Loucy (cell line): ENCODE data around the gene C18orf54.

ENCODE experiments used
- H2AFZ ChIP-seq: fragments of 200-600 bp; sonication (generic); 2 replicates; pipeline ENCODE4 v1.6.0; 2016; ENCODE audit warnings: antibody characterized with exemption, mild to moderate bottlenecking, low read length, moderate library complexity
- H3F3A ChIP-seq: fragments of 200-600 bp; 2 replicates; pipeline ENCODE4 v1.6.0; 2016; ENCODE audit warnings: antibody characterized with exemption, low read depth, mild to moderate bottlenecking
- H3K27me3 ChIP-seq: fragments of 200-600 bp; sonication (generic); 2 replicates; pipeline ENCODE4 v1.6.1; 2014; ENCODE audit warnings: low read length, mild to moderate bottlenecking; ENCODE audit not compliant: insufficient read depth, poor library complexity, severe bottlenecking
- H3K36me3 ChIP-seq: fragments of 200-600 bp; sonication (generic); 2 replicates; pipeline ENCODE4 v1.6.1; 2016; ENCODE audit warnings: low read length; ENCODE audit not compliant: insufficient read depth
- H3K4me1 ChIP-seq: fragments of 200-600 bp; sonication (generic); 2 replicates; pipeline ENCODE4 v1.5.1; 2014; ENCODE audit warnings: low read length, mild to moderate bottlenecking; ENCODE audit not compliant: insufficient read depth, poor library complexity, severe bottlenecking
- H3K4me2 ChIP-seq: fragments of 200-600 bp; sonication (generic); 2 replicates; pipeline ENCODE4 v1.6.0; 2014; ENCODE audit warnings: antibody characterized with exemption, low read length, low read depth, mild to moderate bottlenecking; ENCODE audit not compliant: poor library complexity, severe bottlenecking
- H3K4me3 ChIP-seq: fragments of 200-600 bp; sonication (generic); 2 replicates; pipeline ENCODE4 v1.5.1; 2014; ENCODE audit warnings: low read length, mild to moderate bottlenecking, mixed read lengths; ENCODE audit not compliant: poor library complexity, severe bottlenecking
- H3K79me2 ChIP-seq: fragments of 200-600 bp; sonication (generic); 2 replicates; pipeline ENCODE4 v1.6.1; 2014; ENCODE audit warnings: low read length; ENCODE audit not compliant: insufficient read depth
- H3K9ac ChIP-seq: fragments of 200-600 bp; sonication (generic); 2 replicates; pipeline ENCODE4 v1.6.0; 2014; ENCODE audit warnings: mild to moderate bottlenecking, low read depth, low read length, moderate library complexity; ENCODE audit not compliant: poor library complexity, severe bottlenecking
- H3K9me2 ChIP-seq: fragments of 200-600 bp; sonication (generic); replicated peaks from 2 replicates; pipeline ENCODE4 v1.6.1; 2016; ENCODE audit warnings: low read depth, low read length, mixed read lengths
- H3K9me3 ChIP-seq: fragments of 200-600 bp; sonication (generic); 2 replicates; pipeline ENCODE4 v1.6.1; 2014; ENCODE audit warnings: mild to moderate bottlenecking, antibody characterized with exemption, low read length, low read depth; ENCODE audit not compliant: insufficient read depth
- H4K20me1 ChIP-seq: fragments of 200-600 bp; sonication (generic); 2 replicates; pipeline ENCODE4 v1.6.0; 2014; ENCODE audit warnings: antibody characterized with exemption, low read length, mild to moderate bottlenecking; ENCODE audit not compliant: insufficient read depth, poor library complexity, severe bottlenecking
- CTCF ChIP-seq: fragments of 200-600 bp; sonication (generic); conservative IDR thresholded peaks from 2 replicates; pipeline ENCODE4 v1.5.1; 2014; ENCODE audit warnings: mild to moderate bottlenecking, antibody characterized with exemption, low read length
- EZH2phosphoT487 ChIP-seq: fragments of 200-600 bp; IDR thresholded peaks from 2 replicates; pipeline ENCODE4 v1.6.1; 2018; ENCODE audit warnings: antibody characterized with exemption, mild to moderate bottlenecking, moderate library complexity, borderline replicate concordance

Gene C18orf54

GRCh38 chr18:54388203-54389142 is 30.8 kb downstream of the C18orf54 start:
- Histone ChIP-seq H3K27me3 (no peaks in the 10 kb centered on the region), H3K36me3 (no peaks in the 10 kb centered on the region), H3K79me2 (no peaks in the 10 kb centered on the region), H2AFZ (peak overlapping the region; percentile 59), H3K9ac (peak overlapping the region; percentile 74), H3F3A (no peaks in the 10 kb centered on the region), H3K9me3 (no peaks in the 10 kb centered on the region), H3K4me3 (peak overlapping the region; percentile 71), H3K4me1 (peaks cover 41% of the 10 kb centered on the region), H4K20me1 (no peaks in the 10 kb centered on the region), H3K4me2 (peak overlapping the region; percentile 85), H3K9me2 (no peaks in the 10 kb centered on the region)
- TF ChIP-seq EZH2phosphoT487 (no peak), CTCF (no peak)

GRCh38 chr18:54389143-54389505 is 31.4 kb downstream of the C18orf54 start:
- H3K4me3 ChIP-seq, result peak overlapping the region; percentile 71
- H3K4me1 ChIP-seq, result peaks cover 41% of the 10 kb centered on the region
- no peak for TF ChIP-seq CTCF
- TF ChIP-seq EZH2phosphoT487, result no peak
- no peaks in the 10 kb centered on the region for H3K9me2 ChIP-seq
- peak overlapping the region; percentile 85 for H3K4me2 ChIP-seq
- H4K20me1 ChIP-seq, result no peaks in the 10 kb centered on the region
- H2AFZ ChIP-seq, result peak overlapping the region; percentile 59; the same call in 1 of the 2 replicates
- H3K9ac ChIP-seq, result peak overlapping the region; percentile 74
- H3K36me3 ChIP-seq, result no peaks in the 10 kb centered on the region
- H3K27me3 ChIP-seq, result no peaks in the 10 kb centered on the region
- H3K79me2 ChIP-seq, result no peaks in the 10 kb centered on the region
- H3K9me3 ChIP-seq, result no peaks in the 10 kb centered on the region
- H3F3A ChIP-seq, result no peaks in the 10 kb centered on the region

GRCh38 chr18:54390838-54391237 is 33.1 kb downstream of the C18orf54 start:
- Histone ChIP-seq H2AFZ (no peak overlapping the region; the same call in 1 of the 2 replicates), H3F3A (no peaks in the 10 kb centered on the region), H3K9me3 (no peaks in the 10 kb centered on the region), H3K4me1 (peaks cover 41% of the 10 kb centered on the region), H3K36me3 (no peaks in the 10 kb centered on the region), H4K20me1 (no peaks in the 10 kb centered on the region), H3K9ac (no peak overlapping the region), H3K27me3 (no peaks in the 10 kb centered on the region), H3K9me2 (no peaks in the 10 kb centered on the region), H3K4me3 (no peak overlapping the region), H3K4me2 (no peak overlapping the region), H3K79me2 (no peaks in the 10 kb centered on the region)
- TF ChIP-seq CTCF (no peak), EZH2phosphoT487 (no peak)
